GM18526 (cell line): ENCODE results near the gene ABCD1.

ENCODE experiments used
- POLR2A ChIP-seq: IDR thresholded peaks from 3 replicates; pipeline ENCODE4 v1.6.1; 2011; ENCODE audit not compliant: insufficient read length; ENCODE audit errors: extremely low read depth

Gene ABCD1

DNA sequence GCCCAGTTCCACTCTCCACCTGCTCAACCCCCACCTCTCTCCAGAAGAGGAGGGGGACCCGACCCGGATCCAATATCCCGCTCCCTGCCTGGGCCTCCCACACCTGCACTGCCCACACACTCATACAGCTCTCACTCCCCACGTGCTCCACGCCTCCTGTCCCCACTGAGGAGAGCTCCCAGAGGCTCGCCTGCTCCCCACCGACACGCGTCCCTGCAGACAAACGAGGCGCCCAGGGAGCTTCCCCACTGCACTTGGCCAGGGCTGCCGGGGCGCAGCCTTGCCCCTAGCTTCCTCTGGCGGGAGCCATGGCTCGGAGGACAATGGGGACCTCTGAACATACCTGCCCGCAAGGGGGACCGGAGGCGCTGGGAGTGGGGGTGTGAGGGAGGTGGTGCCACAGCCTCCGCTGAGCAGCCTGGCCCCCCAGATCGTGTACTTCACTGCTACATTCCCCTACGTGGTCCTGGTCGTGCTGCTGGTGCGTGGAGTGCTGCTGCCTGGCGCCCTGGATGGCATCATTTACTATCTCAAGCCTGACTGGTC lies 32.0 kb upstream of the ABCD1 start:
- TF ChIP-seq POLR2A: no peak

DNA sequence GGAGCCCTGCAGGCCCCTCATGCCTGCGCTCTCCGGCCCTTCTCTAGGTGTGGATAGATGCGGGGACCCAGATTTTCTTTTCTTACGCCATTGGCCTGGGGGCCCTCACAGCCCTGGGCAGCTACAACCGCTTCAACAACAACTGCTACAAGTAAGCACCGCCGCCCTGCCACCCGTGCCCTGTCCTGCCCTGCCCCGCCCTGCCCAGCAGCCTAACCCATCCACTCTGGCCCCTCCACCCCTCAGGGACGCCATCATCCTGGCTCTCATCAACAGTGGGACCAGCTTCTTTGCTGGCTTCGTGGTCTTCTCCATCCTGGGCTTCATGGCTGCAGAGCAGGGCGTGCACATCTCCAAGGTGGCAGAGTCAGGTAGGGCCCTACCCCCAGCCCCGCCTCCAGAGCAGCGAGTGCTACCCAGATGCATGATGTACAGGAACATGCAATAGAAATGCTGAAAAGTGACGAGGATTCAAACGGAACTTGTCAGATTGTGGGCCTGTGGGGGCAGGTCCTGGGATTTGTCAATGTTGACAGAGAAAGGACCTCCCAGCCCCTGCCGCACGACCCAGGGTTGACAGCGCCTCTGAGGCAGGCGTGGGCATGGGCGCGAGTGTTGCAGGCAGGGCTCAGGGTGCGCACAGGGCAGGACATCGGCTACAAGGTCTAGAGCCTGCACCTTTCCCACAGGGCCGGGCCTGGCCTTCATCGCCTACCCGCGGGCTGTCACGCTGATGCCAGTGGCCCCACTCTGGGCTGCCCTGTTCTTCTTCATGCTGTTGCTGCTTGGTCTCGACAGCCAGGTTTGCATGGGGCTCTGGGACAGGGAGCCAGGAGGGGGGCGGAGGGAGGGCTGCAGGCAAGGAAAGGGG lies 31.2 kb upstream of the ABCD1 start:
- no peak for TF ChIP-seq POLR2A

GRCh38 chrX:153694687-153695270 lies 29.9 kb upstream of the ABCD1 start:
- TF ChIP-seq POLR2A: no peak

DNA sequence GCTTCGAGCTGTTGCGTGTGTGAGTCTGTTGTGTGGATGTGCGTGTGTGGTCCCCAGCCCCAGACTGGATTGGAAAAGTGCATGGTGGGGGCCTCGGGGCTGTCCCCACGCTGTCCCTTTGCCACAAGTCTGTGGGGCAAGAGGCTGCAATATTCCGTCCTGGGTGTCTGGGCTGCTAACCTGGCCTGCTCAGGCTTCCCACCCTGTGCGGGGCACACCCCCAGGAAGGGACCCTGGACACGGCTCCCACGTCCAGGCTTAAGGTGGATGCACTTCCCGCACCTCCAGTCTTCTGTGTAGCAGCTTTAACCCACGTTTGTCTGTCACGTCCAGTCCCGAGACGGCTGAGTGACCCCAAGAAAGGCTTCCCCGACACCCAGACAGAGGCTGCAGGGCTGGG lies 28.6 kb upstream of the ABCD1 start:
- TF ChIP-seq POLR2A: no peak

- no peak for TF ChIP-seq POLR2A
Measured at GRCh38 chrX:153697924-153698865, 26.5 kb upstream of the ABCD1 start.

GRCh38 chrX:153700376-153700945 lies 24.2 kb upstream of the ABCD1 start:
- TF ChIP-seq POLR2A: no peak

DNA sequence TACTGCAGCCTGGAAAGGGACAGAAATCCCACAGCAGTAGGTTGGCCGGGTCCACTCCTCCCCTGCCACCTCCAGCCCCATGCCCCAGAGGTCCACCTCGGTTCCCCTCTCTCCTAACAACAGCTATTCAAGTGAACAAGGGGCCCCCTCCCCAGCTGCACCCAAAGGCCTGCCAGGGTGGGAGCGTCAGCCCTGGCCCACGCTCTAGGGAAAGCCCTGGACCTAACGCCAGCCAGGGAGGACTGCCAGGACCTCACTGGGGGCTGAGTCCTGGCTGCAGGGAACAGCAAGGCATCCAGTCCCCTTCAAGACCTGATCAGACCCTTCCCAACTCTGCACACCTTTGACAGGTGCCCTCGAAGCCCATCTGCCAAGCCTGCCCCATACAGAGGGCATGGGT lies 23.7 kb upstream of the ABCD1 start:
- TF ChIP-seq POLR2A: no peak

DNA sequence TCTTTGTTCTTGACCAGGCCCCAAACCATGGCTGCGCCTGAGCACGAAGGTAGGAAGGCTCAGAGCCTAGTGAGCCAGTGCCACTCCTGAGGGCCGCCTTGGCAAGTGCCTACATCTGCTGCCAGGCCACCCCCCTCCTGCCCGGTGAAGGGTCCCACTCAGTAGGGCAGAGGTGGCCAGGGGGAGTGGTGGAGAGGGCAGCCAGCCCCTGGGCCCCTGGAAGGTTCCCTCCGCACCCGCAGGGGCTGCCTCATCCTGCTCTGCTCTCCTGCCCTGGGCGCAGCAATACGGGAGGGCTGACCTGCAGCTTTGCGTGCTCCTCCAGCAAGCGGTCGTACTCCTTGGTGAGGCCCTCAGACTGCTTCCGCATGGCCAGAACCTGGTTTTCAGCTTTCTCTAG lies 22.9 kb upstream of the ABCD1 start:
- TF ChIP-seq POLR2A: no peak

- no peak for TF ChIP-seq POLR2A
Measured at GRCh38 chrX:153702336-153703035, 22.2 kb upstream of the ABCD1 start.

DNA sequence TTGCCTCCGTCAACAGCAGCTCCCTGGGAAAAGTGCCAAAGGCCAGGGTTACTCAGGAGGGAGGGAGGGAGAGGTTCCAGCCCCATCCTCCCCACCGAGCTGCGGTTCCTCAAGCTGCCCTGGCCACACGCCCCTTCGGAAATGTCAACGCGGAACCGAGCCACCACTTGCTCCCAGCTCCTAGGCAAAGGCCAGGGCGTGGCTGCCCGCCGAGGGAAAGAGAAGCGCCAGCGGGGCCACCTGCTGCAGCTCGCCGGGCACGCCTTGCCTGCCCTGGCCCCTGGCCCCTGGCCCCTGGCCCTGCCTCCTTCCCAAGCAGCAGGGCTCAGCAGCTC lies 21.7 kb upstream of the ABCD1 start:
- TF ChIP-seq POLR2A: no peak

DNA sequence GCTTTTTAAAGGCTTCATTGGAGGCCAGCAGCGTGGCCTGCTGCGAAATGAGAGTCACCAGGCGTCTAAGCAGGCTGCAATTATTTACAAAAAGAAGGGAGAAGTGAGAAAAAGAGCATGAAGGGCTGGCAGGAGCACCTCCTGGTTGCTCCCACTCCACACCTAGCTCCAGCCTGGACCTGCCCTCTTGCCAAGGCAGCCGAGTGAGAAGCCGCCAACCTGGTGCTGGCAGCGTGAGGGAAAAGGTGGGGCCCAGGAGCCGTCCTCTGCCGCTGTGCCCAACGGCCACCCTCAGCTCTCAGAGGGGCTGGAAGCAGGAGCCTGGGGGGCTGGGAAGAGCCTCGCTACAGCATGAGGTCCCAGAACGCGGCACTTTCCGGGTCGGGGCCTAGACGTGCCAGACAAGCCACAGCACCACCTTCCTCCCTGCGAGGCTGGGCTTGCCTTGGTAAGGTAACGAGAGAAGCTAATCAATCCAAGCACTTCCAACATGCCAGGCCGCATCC lies 20.6 kb upstream of the ABCD1 start:
- no peak for TF ChIP-seq POLR2A

DNA sequence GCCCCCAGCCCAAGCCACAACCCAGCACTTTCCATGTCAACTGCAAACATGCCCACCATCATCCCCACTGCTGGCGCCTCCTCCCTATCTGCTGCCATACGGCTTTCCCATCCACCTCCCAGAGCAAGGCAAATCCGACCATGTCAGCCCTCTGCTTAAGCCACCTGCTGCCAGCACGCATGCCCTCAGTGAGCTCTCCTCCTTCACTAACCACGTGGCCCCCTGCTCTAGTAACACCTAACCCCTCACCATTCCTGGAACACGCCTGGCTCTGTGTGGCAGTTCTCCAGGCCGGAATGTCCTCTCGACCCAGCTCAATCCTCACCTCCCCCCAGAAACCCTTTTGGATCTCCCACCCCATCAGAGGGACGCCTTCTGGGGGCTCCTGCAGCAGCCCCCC lies 17.9 kb upstream of the ABCD1 start:
- no peak for TF ChIP-seq POLR2A

- TF ChIP-seq POLR2A: no peak
Measured at GRCh38 chrX:153707406-153707805, 17.2 kb upstream of the ABCD1 start.

- no peak for TF ChIP-seq POLR2A
Measured at GRCh38 chrX:153708415-153708814, 16.2 kb upstream of the ABCD1 start.
